ENCODE data around the gene PAQR4.
"Not testable (repeated sequence)": the region's sequence is repeated elsewhere in the genome, so short reads cannot be mapped to it uniquely, and the experiment has no call there.

The PAQR4 gene

GRCh38 chr16:2943716-2944115, 25.4 kb upstream of the PAQR4 start:
- DNase-seq (ENCODE audit: low spot score), result not testable (repeated sequence)

- DNase-seq (ENCODE audit: low spot score), result no peak
Observed at GRCh38 chr16:2946649-2947048, 22.5 kb upstream of the PAQR4 start.

GRCh38 chr16:2948807-2949704, 20.1 kb upstream of the PAQR4 start:
- no peak for DNase-seq (ENCODE audit: low spot score)

GRCh38 chr16:2949705-2950352, 19.3 kb upstream of the PAQR4 start:
- DNase-seq (ENCODE audit: low spot score), result no peak

GRCh38 chr16:2950353-2950724, 18.8 kb upstream of the PAQR4 start:
- DNase-seq (ENCODE audit: low spot score), result no peak

GRCh38 chr16:2950773-2951172, 18.4 kb upstream of the PAQR4 start:
- DNase-seq (ENCODE audit: low spot score), result no peak

GRCh38 chr16:2952679-2953078, 16.5 kb upstream of the PAQR4 start:
- no peak for DNase-seq (ENCODE audit: low spot score)

GRCh38 chr16:2953706-2954627, 15.2 kb upstream of the PAQR4 start:
- no peak for DNase-seq (ENCODE audit: low spot score)

GRCh38 chr16:2954656-2955381, 14.3 kb upstream of the PAQR4 start:
- no peak for DNase-seq (ENCODE audit: low spot score)

GRCh38 chr16:2955438-2955778, 13.7 kb upstream of the PAQR4 start:
- no peak for DNase-seq (ENCODE audit: low spot score)

- DNase-seq (ENCODE audit: low spot score), result no peak
Observed at GRCh38 chr16:2955779-2956578, 13.2 kb upstream of the PAQR4 start.

- no peak for DNase-seq (ENCODE audit: low spot score)
Observed at GRCh38 chr16:2956579-2956956, 12.6 kb upstream of the PAQR4 start.

- no peak for DNase-seq (ENCODE audit: low spot score)
Observed at GRCh38 chr16:2959206-2959605, 9.9 kb upstream of the PAQR4 start.

GRCh38 chr16:2960183-2961010, 8.8 kb upstream of the PAQR4 start:
- no peak for DNase-seq (ENCODE audit: low spot score)

GRCh38 chr16:2962334-2963073, 6.6 kb upstream of the PAQR4 start:
- no peak for DNase-seq (ENCODE audit: low spot score)

GRCh38 chr16:2963074-2963722, 6.0 kb upstream of the PAQR4 start:
- DNase-seq (ENCODE audit: low spot score), result no peak

GRCh38 chr16:2963723-2964474, 5.2 kb upstream of the PAQR4 start, which contains the start of gene KREMEN2:
Gene KREMEN2, plus strand, starts transcription at chr16:2964275. Its CDS starts 246 bp downstream, at chr16:2964521.
- no peak for DNase-seq (ENCODE audit: low spot score)

Measured in Ammon's horn (tissue), 1 donor.